Activated CD4-positive, alpha-beta T cell treated with anti-CD3 and anti-CD28 coated beads, Interleukin-2, amount 50 U/mL, for 48 hours (primary cell): ENCODE results near the gene PTH1R.

Source experiments
- DNase-seq, 2 experiments: peaks; one replicate each; pipeline ENCODE4 v3.0.0-alpha.2; 2020

The PTH1R gene

GRCh38 chr3:46877406-46878125 is at the start of gene PTH1R:
Gene PTH1R, plus strand, starts transcription at chr3:46877721. Its CDS starts 5,839 bp downstream, at chr3:46883560.
- DNase-seq: no peak

DNA sequence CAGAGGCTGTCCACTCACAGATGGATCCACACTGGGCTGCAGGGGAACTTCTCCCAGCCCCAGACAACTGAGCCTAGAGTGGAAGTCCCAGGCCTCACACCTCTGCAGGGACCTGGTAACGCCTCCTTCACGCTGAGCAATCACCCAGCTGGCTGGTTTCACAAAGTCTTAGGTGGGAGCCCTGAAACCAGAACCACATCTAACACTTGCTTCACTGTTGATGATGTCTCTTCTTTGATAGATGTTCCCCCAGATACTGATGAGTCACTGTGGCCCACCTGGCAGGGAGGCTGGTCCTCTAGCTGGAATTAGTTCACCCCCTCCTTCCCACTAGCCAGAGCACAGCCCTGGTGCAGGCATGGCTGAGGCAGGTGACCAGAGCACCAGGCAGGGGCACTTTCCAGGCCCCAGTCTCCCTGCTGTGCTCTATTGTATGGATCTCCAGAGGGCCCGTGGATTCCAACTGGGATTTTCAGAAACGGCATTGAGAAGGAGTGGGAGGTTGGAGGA is 47.8 kb upstream of the PTH1R start:
- peak in 1 of 2 experiments; percentile 38 for DNase-seq

DNA sequence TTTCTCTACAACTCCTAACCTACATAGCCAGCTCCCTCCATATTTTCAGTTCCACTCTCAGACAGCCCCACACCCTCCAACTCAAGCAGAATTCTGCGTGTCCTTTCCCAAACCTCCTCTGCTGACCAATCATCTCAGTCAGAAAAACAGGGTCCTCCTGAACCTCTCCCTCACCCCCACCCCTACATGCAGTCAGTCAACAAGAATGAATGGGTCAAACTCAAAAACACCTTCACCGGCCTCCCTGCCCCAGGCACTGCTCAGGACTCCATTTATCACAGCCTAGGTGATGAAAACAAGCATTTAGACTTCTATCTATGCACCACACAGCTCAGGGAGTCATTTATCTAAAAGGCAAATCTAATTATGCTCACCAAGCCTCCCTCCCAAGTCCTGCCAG is 46.7 kb upstream of the PTH1R start:
- no peak for DNase-seq

- DNase-seq: no peak
These were observed 46.2 kb upstream of the PTH1R start for GRCh38 chr3:46831316-46831715.

DNA sequence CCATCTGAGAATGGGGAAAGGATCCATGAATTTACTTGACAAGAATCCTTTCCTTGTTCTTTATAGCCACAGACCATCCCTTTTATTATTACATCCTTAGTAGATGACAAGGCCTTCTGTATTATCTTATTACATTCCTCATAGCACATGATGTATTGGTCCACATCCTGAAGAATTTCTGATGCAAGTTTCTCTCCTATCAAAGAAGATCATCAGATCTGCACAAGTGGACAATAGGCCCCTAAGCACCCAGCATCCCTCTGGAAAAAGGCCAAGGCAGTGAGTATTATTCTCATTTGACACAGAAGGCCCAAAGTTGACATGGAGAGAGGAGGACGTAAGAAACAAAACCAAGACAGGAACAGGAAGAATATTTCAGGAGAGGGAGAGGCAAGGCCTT is 45.7 kb upstream of the PTH1R start:
- no peak for DNase-seq

GRCh38 chr3:46833346-46834300 is 43.9 kb upstream of the PTH1R start:
- DNase-seq: no peak

GRCh38 chr3:46835054-46835453 is 42.5 kb upstream of the PTH1R start:
- no peak for DNase-seq

GRCh38 chr3:46835491-46835890 is 42.0 kb upstream of the PTH1R start:
- DNase-seq: no peak

- DNase-seq: no peak
These were observed 39.2 kb upstream of the PTH1R start for GRCh38 chr3:46838301-46838700.

DNA sequence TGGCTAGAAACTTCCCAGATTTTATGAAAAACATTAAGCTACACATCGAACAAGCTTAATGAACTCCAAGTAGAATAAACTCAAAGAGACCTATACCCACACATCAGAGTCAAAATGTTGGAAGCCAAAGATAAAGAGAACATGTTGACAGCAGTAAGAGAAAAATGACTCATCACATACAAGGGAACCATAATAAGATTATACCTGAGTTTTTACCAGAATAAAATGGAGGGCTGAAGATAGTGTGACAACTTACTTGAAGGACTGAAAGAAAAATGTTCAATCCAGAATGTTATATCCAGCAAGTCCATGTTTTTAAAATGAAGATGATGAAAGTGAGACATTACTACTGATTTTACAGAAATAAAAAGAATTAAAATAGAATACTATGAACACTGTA is 37.0 kb upstream of the PTH1R start:
- DNase-seq: no peak

GRCh38 chr3:46843508-46843907 is 34.0 kb upstream of the PTH1R start:
- DNase-seq: no peak

DNA sequence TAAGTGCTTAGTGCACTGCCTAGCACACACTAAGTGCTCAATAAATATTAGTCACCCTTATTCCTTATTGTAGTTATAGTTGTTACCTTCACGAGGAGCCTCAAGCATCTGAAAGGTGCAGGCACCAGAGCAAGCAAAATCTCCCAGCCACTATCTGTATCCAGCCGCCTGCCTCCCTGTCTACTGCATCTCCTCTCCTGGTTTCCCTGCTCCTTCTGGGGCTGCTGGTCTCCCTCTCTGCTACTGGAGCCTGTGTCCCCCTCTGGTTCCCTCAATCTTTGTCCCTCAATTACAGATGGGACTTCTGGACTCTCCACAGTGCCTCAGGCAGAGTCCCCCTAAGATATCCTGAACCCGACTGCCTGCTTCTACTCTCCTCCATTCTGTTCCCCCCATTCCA is 33.1 kb upstream of the PTH1R start:
- no peak for DNase-seq

- DNase-seq: no peak
These were observed 32.6 kb upstream of the PTH1R start for GRCh38 chr3:46844881-46845312.

DNA sequence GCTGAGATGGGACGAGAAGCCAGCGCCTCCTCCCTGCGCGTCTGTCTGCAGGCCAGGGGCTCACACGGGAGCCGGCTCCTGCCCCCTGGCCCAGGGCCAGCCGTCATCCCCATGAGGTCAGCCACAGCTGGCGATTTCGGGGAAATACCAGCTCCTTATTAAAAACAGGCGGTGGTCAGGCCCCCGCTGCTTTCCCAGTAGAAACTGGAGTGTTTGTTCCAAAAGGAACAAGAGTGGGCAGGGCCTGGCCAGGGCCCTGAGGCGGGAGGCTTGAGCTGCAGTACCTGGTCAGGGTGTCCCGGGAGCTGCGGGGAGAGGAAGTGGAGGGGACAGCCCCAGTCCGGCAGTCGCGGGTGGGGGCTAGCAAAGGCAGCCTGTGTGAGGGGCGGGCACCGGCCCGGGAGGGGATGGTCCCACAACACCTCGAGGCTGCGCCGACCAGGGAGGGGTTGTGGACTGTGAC is 32.1 kb upstream of the PTH1R start:
- no peak for DNase-seq

DNA sequence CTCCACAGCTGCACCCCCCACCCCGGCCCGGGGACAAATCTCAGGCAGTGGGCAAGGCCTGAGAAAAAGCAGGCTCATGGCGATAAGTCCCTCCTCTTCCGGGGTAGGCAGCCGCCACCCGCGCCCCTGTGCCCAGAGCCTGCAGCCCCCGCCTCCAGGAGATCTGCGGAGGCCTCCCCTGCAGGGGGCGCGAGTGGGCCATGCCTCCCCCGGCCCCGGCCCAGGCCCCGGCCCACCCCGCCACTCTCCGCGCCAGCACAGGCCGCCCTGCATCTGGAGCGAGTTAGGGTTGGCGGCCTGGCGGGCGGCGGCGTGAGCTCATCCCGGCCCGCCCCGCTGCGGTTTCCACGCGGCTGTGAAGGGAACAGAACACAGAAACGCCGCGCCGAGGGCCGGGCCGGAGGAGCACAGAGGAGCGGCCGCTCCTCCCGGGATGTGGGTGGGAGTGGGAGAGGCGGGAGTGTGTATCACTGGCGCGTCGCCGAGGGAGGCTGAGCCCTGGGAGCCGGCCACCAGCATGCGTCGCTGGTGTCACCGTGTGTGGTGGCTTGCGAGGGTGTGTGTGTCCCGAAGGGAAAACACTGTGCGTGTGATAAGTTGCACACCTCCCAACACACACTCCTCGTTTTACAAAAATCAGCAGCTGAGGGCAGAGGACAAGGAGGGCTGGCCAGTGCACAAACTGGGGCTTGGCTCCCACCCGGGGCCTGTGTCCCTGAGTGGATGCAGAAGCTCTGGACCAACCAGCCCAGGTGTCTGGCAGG is 31.5 kb upstream of the PTH1R start:
- DNase-seq: peak; percentile 76 to 79

DNA sequence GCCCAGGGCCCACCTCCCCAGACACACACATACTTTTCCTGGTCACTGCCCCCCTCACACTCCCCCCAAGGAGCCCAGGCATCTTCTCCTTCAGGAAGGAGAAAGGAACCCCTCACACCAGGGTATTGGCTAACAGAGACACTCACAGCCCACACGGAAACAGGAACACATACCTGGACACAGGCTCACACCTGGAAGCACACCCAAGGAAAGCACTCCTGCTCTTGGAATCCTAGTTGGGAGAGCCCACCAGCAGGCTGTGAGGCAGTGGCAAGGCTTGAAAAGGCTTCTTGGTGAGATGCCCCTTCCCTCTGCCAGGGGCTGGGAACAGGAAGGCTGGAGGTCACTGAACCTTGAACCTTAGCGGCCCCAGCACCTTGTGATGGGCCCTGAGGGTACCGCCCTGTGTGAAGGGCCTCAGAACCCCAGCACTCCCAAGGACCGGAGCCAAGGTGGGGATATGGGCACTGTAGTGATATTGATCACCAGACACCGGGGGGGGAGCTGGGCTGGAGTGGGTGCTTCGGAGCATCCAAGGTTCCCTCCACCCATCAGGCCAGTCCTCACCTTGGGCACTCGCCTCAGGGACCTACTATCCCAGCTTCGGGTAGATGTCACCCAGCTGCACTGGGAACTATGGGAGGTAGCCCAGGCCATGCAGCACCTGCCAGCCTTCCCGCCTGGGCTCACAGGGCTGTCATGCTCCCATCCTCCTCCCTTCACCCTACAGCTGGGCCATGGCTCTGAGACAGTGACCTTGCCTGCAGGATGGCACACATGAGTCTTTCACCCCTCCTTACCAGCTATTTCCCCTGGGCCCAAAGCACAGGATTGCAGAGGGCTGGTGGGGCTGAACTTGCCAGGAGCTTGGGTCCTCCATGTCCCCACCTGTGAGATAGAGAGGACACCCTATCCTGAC is 30.6 kb upstream of the PTH1R start:
- DNase-seq: no peak

- DNase-seq: no peak
These were observed 29.8 kb upstream of the PTH1R start for GRCh38 chr3:46847744-46848143.

- DNase-seq: peak; percentile 63 to 68
These were observed 29.1 kb upstream of the PTH1R start for GRCh38 chr3:46848271-46849044.

- no peak for DNase-seq
These were observed 28.4 kb upstream of the PTH1R start for GRCh38 chr3:46849045-46849631.

- no peak for DNase-seq
These were observed 27.6 kb upstream of the PTH1R start for GRCh38 chr3:46849686-46850467.
